NCI-H1105 (cell line): ENCODE data around the gene PGA4.
"Not testable (repeated sequence)": the region's sequence is repeated elsewhere in the genome, so short reads cannot be mapped to it uniquely, and the experiment has no call there.

Experiments used
- DNase-seq: peaks from one replicate; lab custom pipeline; 2025; lab: John Stamatoyannopoulos, UW

PGA4 gene

DNA sequence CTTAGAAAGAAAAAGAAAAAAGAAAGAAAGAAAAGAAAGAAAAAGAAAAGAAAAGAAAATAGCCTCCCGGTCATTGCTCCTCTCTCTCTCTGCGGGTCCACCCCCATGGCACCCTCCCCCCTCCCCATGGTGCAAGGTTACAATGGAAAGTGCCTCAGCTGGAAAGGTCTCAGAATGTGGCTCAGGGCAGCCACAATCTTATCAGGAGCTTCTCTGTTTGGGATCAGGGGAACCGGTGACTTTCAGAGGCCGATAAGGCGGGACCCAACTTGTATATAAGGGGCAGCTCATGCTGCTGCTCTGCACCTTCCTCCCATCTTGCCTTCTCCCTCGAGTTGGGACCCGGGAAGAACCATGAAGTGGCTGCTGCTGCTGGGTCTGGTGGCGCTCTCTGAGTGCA lies at the start of gene PGA4:
Gene PGA4, plus strand, starts transcription at position 301 of the 400 bp plus-strand sequence. Its CDS starts 54 bp downstream, at position 355.
- DNase-seq, result not testable (repeated sequence)

DNA sequence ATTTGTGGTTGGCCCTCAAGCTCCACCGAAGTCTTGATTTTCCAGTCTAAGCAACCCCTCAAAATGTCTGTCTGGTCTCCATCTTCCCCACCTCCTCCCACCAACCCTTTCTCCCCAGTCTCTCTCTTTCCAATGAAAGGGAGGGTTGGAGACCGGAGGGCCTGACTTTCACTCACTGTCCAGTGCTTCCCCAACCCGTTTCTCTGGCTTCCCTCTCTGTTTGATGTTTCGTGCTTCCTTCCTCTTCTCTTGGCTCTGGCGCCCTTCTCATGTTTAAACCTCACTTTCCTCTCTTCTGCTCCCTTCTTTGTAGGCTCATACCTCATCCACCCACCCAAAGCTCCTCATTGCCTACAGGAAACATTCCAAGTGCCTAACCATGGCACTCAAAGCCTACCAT lies 49.8 kb upstream of the PGA4 start:
- no peak for DNase-seq

DNA sequence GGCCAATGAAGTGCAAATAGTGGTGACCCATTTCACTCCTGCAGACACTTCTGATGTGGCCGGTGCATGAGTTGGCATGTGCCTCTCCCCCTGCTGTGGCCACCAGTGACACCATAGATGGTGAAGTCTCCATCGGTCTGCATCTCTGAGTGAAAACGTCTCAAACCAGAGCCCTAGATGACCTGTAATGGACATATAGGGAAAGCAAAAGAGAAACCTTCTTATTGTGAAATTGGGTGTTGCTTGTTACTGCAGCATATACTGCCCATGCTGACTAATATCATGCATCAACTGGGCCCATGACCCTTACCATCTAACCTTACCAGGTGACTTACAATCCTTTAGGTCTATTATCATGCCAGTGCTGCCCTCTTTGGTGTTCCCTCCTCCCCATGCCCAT lies 49.3 kb upstream of the PGA4 start:
- DNase-seq, result no peak

DNA sequence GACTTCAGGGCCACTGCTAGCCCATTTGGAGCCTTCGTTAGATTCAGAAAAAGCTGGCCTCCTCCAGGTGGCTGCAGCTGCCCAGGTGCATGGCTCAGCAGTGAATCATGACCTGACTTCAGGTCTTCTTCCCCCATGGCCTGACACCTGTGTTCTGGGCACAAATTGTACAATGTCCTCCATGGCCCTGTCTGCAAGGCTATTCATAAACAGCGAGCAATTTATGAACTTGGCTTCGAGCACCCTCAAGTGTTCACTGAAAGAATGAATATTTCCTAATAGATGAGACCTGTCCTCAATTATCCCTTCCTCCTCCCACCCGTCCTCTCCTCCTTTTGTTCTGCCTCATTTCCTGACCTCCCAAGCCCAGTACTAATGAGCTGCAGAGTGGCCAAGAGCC lies 48.7 kb upstream of the PGA4 start:
- no peak for DNase-seq

DNA sequence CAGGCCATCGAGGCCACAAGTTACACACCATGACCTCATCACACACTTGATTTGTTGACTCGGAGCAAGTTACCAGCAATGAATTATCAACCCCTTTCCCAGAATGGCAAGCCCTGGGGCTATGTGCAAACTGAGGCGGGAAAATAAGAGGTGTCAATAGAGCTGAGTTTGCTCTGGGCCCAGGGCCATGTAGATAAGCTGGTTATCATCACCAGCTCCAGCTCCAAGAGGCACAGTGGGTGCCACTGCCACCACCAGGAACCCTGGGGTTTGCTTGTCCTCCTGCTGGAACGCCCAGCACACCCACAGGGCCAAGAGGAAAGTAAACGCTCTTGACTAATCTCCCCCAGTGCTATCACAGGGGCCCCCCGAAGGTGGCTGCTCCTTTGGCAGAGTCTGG lies 47.9 kb upstream of the PGA4 start:
- no peak for DNase-seq

DNA sequence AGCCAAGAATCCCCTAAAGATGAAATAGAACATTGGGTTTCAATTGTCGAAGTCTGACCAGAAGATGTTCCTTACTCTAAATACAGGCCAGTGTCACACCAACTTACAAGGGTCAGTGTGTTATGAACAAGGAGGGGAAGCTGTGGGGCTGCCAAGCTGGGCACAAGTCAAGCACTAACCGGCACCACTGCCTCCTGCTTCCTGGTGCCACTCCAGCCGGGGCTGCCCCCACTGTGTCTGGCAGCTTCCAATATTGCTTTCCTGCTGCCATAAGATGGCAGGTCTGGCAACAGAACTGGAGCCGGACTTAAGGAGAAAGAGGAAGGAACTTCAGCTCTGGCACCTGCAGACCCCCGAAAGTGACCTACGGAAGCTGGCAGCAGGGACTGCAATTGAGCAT lies 47.2 kb upstream of the PGA4 start:
- no peak for DNase-seq

DNA sequence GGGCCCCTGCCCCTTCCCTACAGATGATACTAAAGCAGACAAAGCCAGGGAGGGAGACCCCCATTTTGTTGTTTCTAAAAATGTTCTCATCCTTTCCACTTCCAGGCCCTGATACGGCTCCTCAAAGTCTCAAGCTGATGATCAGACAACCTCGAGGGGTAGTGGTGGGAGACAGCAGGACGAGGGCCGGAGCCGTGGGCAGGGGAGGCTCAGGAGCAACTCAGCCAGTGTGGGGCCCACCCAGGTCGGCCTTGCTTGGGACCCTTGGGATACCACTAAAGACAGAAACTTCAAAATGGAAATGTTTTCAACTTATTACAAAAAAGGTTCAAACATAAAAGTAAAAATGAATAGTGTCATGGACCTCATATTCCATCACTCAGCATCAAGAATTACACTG lies 45.7 kb upstream of the PGA4 start:
- DNase-seq, result no peak

DNA sequence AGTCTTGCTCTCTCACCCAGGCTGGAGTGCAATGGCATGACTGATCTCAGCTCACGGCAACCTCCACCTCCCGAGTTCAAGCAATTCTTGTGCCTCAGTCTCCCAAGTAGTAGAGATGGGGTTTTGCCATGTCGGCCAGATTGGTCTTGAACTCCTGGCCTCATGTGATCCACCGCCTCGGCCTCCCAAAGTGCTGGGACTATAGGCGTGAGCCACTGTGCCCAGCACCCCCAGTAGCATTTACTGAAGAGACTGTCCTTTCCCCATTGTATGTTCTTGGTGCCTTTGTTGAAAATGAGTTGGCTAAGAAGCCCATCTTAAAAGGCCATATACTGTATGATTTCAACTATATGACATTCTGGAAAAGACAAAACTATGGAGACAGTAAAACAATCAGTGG lies 41.9 kb upstream of the PGA4 start:
- not testable (repeated sequence) for DNase-seq

DNA sequence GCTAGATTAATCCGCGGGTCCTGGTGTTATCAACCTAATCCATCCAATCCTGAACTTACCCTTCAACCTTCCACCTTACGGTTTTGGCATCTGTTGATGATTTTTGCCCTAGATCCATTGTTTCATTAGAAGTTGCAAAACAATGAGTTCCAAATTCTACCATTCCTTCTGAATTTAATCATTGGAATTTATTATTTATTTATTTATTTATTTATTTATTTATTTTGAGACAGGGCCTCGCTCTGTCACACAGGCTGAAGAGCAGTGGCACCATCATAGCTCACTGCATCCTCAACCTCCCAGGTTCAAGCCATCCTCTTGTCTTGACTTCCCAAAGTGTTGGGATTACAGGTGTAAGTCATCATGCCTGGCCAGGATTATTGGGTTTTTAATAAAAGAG lies 40.7 kb upstream of the PGA4 start:
- DNase-seq, result no peak

DNA sequence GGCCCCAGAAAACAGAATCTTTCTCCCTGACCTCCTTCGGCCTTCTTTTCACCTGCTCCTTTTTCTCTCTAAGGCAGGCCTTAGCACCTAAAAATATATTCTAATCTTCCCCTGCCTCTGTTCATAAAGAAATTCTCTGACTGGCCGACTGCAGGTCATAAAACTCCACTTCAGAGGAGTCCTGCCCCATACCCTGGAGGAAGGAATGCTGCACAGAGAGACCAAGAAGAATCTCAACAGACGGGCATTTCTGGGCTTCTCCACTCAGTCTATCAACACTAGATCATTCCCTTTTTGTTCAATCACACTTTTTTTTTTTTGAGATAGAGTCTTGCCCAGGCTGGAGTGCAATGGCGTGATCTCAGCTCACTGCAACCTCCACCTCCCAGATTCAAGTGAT lies 38.5 kb upstream of the PGA4 start:
- DNase-seq, result no peak

DNA sequence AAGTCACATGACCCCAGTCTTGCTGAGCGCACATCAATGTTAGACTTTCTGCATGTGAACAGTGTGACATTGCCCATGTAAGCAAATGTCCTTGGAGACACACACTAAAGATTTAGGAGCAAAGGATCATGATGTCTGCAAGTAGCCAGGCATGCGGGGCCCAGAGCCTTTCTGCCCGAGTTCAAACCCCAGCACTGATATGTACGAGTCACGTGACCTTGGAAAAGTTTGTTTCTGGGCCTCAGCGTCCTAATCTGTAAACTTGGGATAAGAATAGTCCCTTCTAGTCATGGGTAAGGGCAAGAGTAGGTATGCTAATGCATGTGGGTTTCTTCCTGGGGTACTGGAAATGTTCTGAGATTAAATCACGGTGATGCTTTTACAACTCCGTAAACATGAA lies 35.6 kb upstream of the PGA4 start:
- DNase-seq, result no peak

DNA sequence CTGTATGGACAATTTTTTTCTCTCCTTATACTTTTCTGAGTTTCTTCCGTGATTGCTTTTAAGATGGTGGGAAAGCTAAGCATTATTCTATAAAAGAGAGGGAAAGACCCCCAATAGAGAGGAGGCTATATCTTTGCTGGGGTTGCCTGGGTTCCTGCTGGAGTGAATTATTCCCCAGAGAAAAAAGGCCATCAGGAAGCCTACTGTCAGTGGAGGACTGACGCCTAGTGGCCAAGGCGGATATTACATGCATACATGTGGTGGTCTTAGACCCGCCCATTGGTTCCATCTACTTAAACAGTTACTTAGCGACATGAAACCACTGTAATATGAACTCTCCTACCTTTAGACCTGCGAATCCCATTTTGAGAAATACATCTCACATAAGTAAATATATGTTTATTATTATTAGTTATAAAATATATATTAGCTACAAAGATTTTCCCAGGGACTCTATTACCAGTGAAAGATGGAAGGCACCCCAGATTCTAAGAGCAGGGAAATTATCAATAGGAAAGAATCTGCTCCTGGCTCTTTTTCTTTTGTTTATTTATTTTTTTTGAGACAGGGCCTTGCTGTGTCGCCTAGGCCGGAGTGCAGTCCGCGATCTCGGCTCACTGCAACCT lies 34.5 kb upstream of the PGA4 start:
- DNase-seq, result peak; percentile 76

DNA sequence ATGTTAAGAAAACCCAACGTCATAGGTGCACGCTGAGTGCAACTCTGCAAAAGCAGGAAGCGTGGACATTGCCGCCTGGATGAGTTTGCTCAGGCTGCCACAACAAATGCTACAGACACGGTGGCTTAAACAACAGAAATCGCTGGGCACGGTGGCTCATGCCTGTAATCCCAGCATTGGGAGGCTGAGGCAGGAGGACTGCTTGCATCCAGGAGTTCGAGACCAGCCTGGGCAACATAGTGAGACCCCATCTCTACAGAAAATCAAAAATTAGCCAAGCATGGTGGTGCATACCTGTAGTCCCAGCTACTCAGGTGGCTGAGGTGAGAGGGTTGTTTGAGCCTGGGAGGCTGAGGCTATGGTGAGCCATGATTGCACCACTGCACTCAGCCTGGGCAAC lies 32.2 kb upstream of the PGA4 start:
- DNase-seq, result no peak

DNA sequence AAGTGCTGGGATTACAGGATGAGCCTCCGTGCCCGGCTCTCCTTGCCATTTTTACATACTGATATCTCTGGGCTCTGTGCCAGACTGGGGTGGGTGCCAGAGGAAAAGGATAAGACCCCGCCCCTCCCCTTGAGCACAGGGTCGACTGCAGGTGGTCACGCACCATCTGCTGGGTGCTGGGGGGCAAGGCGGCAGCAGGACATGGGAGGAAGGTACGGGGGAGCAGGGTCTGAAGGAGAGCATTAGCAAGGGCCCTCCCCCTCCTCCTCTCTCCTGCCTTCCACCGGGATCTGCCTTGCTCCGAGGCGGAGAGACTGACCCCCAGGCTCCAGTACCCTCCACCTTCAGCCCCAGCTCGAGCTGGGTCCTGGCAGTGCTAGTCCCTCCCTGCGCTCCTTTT lies 28.6 kb upstream of the PGA4 start:
- peak; percentile 86 for DNase-seq

DNA sequence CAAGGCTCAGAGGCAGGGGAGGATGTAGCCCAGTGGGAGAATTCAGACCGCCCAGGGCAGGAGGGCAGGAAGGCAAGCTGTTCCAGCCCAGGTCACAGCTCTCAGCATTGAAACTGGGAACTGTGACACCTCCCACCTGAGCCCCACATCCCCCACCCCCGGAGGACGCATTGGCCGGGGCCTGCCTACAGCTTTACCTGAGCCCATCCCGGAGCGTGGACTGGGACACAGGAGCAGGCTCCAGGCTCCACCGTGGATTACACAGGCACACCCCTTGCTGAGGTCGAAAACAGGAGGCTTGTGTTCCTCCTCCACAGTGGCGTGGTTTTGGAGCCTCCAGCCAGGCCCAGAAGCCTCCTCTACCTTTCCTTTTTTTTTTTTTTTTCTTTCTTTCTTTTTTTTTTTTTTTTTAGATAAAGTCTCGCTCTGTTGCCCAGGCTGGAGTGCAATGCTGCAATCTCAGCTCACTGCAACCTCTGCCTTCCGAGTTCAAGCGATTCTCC lies 27.9 kb upstream of the PGA4 start:
- DNase-seq, result no peak

DNA sequence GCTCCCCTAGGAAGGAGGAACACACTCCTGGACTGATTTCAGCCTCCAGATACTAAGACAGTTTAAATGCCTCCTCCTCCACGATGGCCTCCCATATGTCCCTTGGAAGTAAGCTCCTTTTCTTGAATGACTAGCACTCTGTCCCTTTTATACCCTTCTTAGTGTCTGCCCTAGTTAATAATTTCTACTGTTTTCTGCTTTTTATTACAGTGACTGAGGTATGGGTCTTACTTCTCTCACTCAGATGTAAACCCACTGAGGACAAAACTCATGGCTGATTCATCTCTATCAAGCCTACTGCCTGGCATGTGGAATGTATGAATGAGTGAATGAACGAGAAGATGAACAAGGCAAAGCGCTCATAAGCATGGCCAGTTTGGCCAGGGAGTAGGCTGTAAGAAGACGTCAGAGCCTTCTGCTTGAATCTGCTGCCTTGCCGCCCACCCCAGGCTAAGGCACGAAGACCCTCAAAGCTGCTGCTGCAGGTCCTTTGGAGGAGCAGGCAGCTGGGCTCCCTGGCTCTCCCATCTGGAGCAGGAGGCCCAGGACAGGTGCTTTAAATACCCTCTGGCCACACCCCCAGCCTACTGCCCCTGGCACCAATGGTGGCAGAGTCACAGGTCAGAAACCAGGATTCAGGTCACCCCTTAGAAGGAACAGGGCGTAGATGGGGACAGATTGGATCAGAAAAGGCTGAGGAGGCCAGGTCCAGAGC lies 27.0 kb upstream of the PGA4 start:
- DNase-seq, result no peak

DNA sequence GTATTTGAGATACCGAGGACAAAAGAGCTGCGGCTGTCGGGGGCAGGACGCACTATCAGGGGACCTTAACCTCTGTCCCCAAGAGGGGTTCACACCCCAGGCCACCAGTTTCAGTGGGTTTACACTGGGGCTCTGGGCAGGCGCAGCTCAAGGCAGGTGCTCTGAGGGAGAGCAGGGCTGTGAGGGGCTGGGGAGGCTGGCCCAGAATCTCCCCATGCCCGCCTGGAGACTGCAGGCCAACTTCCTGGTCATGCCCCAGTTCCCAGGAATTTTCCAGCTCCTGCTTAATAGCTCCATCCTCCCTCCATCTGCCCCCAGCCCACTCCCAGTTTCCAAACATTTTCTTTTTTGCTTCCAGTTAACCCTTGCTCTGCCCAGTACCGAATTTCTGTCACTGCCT lies 26.4 kb upstream of the PGA4 start:
- no peak for DNase-seq

DNA sequence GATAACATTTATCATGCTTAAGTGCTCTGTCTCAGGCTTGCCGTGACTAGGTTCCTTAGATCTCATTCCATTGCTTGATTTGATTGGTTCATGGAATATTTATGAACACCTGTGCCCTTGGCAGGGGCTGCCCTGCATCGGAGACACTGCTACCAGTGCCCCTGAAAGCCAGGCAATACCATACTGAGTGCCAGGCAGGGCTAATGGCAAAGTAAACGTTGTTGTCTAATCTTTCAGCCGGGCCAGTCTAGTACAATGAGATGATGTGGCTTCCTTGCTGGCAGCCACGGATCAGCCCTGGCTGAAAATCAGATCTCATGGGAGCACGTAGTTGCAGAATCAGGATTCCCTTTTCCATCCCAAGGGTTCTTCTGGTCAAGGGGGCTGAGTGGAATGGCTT lies 23.8 kb upstream of the PGA4 start:
- DNase-seq, result peak; percentile 10

DNA sequence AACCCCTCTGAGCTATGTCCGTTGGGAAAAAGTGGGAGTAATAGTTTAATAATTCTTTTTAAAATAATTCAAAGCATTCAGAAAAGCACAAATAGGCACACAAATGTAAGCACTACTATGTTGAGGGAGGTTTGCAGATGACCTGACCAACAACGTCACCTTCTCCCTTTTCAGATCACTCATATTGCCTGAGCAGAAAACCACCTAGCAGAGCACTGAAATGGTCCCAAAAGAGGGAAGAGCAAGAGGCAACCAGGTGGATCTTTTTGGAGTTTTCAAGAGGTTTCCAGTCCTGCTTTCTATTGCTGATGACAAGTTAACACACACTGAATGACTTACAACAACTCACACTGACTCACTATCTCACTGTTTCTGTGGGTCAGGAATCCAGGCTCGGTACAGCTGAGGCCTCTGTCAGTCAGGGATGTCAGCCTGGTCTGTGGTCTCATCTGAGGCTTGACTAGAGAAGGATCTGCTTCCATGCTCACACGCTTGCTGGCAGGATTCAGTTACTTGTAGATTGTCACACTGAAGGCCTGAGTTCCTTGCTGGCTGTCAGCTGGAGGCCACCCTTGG lies 23.1 kb upstream of the PGA4 start:
- DNase-seq, result no peak

DNA sequence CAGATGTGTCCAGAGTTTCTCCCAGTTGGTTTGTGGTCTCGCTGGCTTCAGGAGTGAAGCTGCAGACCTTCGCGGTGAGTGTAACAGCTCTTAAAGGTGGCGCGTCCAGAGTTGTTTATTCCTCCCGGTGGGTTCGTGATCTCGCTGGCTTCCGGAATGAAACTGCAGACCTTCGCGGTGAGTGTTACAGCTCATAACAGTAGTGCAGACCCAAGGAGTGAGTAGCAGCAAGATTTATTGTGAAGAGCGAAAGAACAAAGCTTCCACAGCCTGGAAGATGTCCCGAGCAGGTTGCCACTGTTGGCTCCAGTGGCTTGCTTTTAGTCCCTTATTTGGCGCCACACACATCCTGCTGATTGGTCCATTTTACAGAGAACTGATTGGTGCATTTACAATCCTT lies 20.7 kb upstream of the PGA4 start:
- no peak for DNase-seq

DNA sequence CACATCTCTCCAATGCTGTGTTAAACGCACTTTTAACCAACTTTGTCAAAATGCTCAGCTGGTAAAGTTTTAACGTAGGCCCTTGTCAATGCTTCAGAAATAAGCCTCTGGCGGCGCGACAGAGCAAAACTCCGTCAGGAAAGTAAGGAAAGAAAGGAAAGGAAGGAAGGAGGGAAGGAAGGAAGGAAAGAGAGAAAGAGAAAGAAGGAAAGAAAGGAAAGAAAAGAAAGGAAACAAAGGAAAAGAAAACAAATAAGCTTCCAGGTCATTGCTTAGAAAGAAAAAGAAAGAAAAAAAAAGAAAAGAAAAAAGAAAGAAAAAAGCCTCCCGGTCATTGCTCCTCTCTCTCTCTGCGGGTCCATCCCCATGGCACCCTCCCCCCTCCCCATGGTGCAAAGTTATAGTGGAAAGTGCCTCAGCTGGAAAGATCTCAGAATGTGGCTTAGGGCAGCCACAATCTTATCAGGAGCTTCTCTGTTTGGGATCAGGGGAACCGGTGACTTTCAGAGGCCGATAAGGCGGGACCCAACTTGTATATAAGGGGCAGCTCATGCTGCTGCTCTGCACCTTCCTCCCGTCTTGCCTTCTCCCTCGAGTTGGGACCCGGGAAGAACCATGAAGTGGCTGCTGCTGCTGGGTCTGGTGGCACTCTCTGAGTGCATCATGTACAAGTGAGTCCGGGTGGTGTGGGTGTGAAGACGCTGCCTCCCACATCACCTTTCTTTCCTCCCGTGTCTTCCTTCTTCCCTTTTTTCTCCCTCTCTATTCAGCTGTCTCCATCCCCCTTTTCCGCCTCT lies 19.0 kb upstream of the PGA4 start, which contains the start of gene PGA3:
Gene PGA3, plus strand, starts transcription at position 566 of the 797 bp plus-strand sequence. Its CDS starts 50 bp downstream, at position 616.
- not testable (repeated sequence) for DNase-seq

DNA sequence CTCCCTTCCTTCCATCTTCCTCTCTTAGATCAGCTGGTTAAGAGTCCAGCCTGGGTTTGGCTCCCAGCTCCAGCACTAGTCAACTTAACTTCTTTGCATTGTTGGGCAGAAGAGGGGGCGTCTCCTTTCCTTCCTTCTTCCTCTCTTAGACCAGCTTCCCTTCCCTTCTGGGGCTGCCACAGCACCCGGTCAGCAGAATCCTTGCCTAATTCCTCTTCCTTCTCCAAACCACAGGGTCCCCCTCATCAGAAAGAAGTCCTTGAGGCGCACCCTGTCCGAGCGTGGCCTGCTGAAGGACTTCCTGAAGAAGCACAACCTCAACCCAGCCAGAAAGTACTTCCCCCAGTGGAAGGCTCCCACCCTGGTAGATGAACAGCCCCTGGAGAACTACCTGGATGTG lies 18.3 kb upstream of the PGA4 start:
- not testable (repeated sequence) for DNase-seq
